MCF 10A (cell line): ENCODE measurements around the gene FADS3. TPM values are rescaled to one million over a fixed set of nuclear protein-coding genes. Genes with fewer than 3 reads are reported as not detected.

Experiments
- BruUV-seq: library from RNA; stranded (reverse); fragments of 400-500 nt; replicated peaks from 2 replicates; lab custom pipeline; 2021; lab: Mats Ljungman, UMichigan
- CTCF ChIA-PET: fragments of 300-600 bp; sonication (Branson Sonifier 250); formaldehyde crosslinking; extraction: SDS; loops from one replicate; lab custom pipeline; 2021; ENCODE audit warnings: antibody characterized with exemption, inconsistent platforms; lab: Yijun Ruan, JAX
- POLR2A ChIA-PET: fragments of 300-600, 350-650 bp; sonication (Branson Sonifier 250); formaldehyde crosslinking; extraction: SDS; loops from one replicate; lab custom pipeline; 2020; ENCODE audit warnings: antibody characterized with exemption, inconsistent platforms; lab: Yijun Ruan, JAX
- DNase-seq: peaks from one replicate; pipeline ENCODE4 v3.0.0-alpha.2; 2018; ENCODE audit not compliant: unreplicated experiment
- H3K27ac Mint-ChIP-seq: one replicate; pipeline ENCODE4 v1.8.0; 2022; ENCODE audit warnings: mild to moderate bottlenecking, low read depth, mixed read lengths; ENCODE audit not compliant: unreplicated experiment
- H3K27me3 Mint-ChIP-seq: one replicate; pipeline ENCODE4 v1.8.0; 2022; ENCODE audit warnings: mixed read lengths; ENCODE audit not compliant: insufficient read depth, unreplicated experiment
- H3K36me3 Mint-ChIP-seq: one replicate; pipeline ENCODE4 v1.8.0; 2022; ENCODE audit warnings: mild to moderate bottlenecking, moderate library complexity, mixed read lengths; ENCODE audit not compliant: insufficient read depth, unreplicated experiment
- H3K4me1 Mint-ChIP-seq: one replicate; pipeline ENCODE4 v1.8.0; 2022; ENCODE audit warnings: mixed read lengths; ENCODE audit not compliant: insufficient read depth, unreplicated experiment
- H3K4me3 Mint-ChIP-seq: one replicate; pipeline ENCODE4 v1.8.0; 2022; ENCODE audit warnings: mild to moderate bottlenecking, moderate library complexity, mixed read lengths; ENCODE audit not compliant: unreplicated experiment
- H3K9me3 Mint-ChIP-seq: one replicate; pipeline ENCODE4 v1.8.0; 2022; ENCODE audit warnings: mixed read lengths; ENCODE audit not compliant: unreplicated experiment
- CTCF ChIP-seq: fragments of 200-600 bp; IDR thresholded peaks from one replicate; pipeline ENCODE4 v1.8.0; 2022; ENCODE audit warnings: antibody characterized with exemption, mild to moderate bottlenecking; ENCODE audit not compliant: unreplicated experiment
- intact Hi-C: fragments of 100-400 bp; cut with micrococcal nuclease; formaldehyde crosslinking; loops from 2 replicates; pipeline ENCODE4 v1.14.1; 2022
- total RNA-seq: library from RNA; stranded (reverse); gene quantifications from 2 replicates; pipeline ENCODE4 v1.2.3, GENCODE V29; 2022

The FADS3 gene
- total RNA-seq, 1 experiment from 2014 or later = 145 TPM

- H3K36me3 Mint-ChIP-seq = peaks cover 4% of the 10 kb centered on the region
- CTCF ChIA-PET = interaction anchor here (0.6 to 4.0 kb wide), 6 partner anchors 12 to 171 kb away, joined by 3 to 42 read pairs (median 4); no protein-coding TSS in a partner anchor
- no peaks in the 10 kb centered on the region for H3K27me3 Mint-ChIP-seq
- DNase-seq = no peak
- POLR2A ChIA-PET = no interaction called here
- H3K4me1 Mint-ChIP-seq = no peaks in the 10 kb centered on the region
- TF ChIP-seq CTCF = no peak
- no peak overlapping the region for H3K27ac Mint-ChIP-seq
- no peak overlapping the region for H3K4me3 Mint-ChIP-seq
- no peaks in the 10 kb centered on the region for H3K9me3 Mint-ChIP-seq
- intact Hi-C loops = no loop called here
- no TSS peak for BruUV-seq
Measured at GRCh38 chr11:61910187-61911127, 19.1 kb upstream of the FADS3 start.

GRCh38 chr11:61908730-61909316, 17.5 kb upstream of the FADS3 start:
- Mint-ChIP-seq H3K36me3 (peaks cover 4% of the 10 kb centered on the region), H3K4me3 (no peak overlapping the region), H3K4me1 (no peaks in the 10 kb centered on the region), H3K9me3 (no peaks in the 10 kb centered on the region), H3K27me3 (no peaks in the 10 kb centered on the region), H3K27ac (no peak overlapping the region)
- BruUV-seq = no TSS peak
- CTCF ChIA-PET = interaction anchor here (0.6 to 4.0 kb wide), 13 partner anchors 10 to 199 kb away, joined by 3 to 42 read pairs (median 4); no protein-coding TSS in a partner anchor
- TF ChIP-seq CTCF = no peak
- no peak for DNase-seq
- POLR2A ChIA-PET = interaction anchor here (0.6 kb wide), 1 partner anchor 62 kb away, joined by 3 read pairs; no protein-coding TSS in a partner anchor
- intact Hi-C loops = no loop called here

GRCh38 chr11:61907871-61908729, 16.8 kb upstream of the FADS3 start:
- ChIA-PET POLR2A (interaction anchor here (0.6 kb wide), 1 partner anchor 17 kb away, joined by 3 read pairs; no protein-coding TSS in a partner anchor), CTCF (interaction anchor here (0.6 to 4.0 kb wide), 12 partner anchors 9 to 200 kb away, joined by 3 to 42 read pairs (median 4); no protein-coding TSS in a partner anchor)
- no peak for DNase-seq
- H3K4me1 Mint-ChIP-seq = no peaks in the 10 kb centered on the region
- no TSS peak for BruUV-seq
- intact Hi-C loops = no loop called here
- no peak overlapping the region for H3K27ac Mint-ChIP-seq
- H3K4me3 Mint-ChIP-seq = no peak overlapping the region
- H3K27me3 Mint-ChIP-seq = no peaks in the 10 kb centered on the region
- H3K36me3 Mint-ChIP-seq = peaks cover 4% of the 10 kb centered on the region
- H3K9me3 Mint-ChIP-seq = no peaks in the 10 kb centered on the region
- no peak for TF ChIP-seq CTCF
